HG02588 (cell line): ENCODE results near the gene GRIA1.

Source experiments
- ATAC-seq: cut with Tn5 transposase; IDR thresholded peaks from one replicate; pipeline ENCODE4 v1.9.1; 2021; ENCODE audit warnings: mild to moderate bottlenecking, moderate library complexity; ENCODE audit not compliant: unreplicated experiment

The GRIA1 gene

GRCh38 chr5:153490118-153491037, at the start of gene GRIA1:
Gene GRIA1, plus strand, starts transcription at chr5:153490670.
- no peak for ATAC-seq

- ATAC-seq, result no peak
These were observed 44.4 kb upstream of the GRIA1 start for GRCh38 chr5:153445875-153446579.

- no peak for ATAC-seq
These were observed 42.9 kb upstream of the GRIA1 start for GRCh38 chr5:153447534-153447933.

GRCh38 chr5:153456354-153456753, 34.1 kb upstream of the GRIA1 start:
- ATAC-seq, result no peak

- ATAC-seq, result no peak
These were observed 33.5 kb upstream of the GRIA1 start for GRCh38 chr5:153456993-153457392.

- ATAC-seq, result no peak
These were observed 32.2 kb upstream of the GRIA1 start for GRCh38 chr5:153458268-153458667.

- no peak for ATAC-seq
These were observed 31.3 kb upstream of the GRIA1 start for GRCh38 chr5:153459051-153459743.

- no peak for ATAC-seq
These were observed 30.0 kb upstream of the GRIA1 start for GRCh38 chr5:153460421-153460820.

GRCh38 chr5:153461341-153461740, 29.1 kb upstream of the GRIA1 start:
- no peak for ATAC-seq

GRCh38 chr5:153463806-153464205, 26.7 kb upstream of the GRIA1 start:
- ATAC-seq, result no peak

GRCh38 chr5:153467546-153467945, 22.9 kb upstream of the GRIA1 start:
- ATAC-seq, result no peak

GRCh38 chr5:153469423-153469822, 21.0 kb upstream of the GRIA1 start:
- no peak for ATAC-seq

GRCh38 chr5:153470736-153471135, 19.7 kb upstream of the GRIA1 start:
- ATAC-seq, result no peak

GRCh38 chr5:153476767-153477166, 13.7 kb upstream of the GRIA1 start:
- ATAC-seq, result no peak

- ATAC-seq, result peak; percentile 96
These were observed 10.1 kb upstream of the GRIA1 start for GRCh38 chr5:153480401-153480800.

- ATAC-seq, result no peak
These were observed 7.0 kb upstream of the GRIA1 start for GRCh38 chr5:153483482-153483881.

GRCh38 chr5:153485641-153486040, 4.8 kb upstream of the GRIA1 start:
- ATAC-seq, result no peak

GRCh38 chr5:153486771-153487170, 3.7 kb upstream of the GRIA1 start:
- ATAC-seq, result no peak

- no peak for ATAC-seq
These were observed 859 bp upstream of the GRIA1 start for GRCh38 chr5:153489611-153490010.

GRCh38 chr5:153491038-153491744, 721 bp downstream of the GRIA1 start:
- no peak for ATAC-seq

GRCh38 chr5:153491856-153492255, 1.4 kb downstream of the GRIA1 start:
- ATAC-seq, result no peak
